ENCODE data around the gene WSCD2. TPM values are rescaled to one million over a fixed set of nuclear protein-coding genes. Genes with fewer than 3 reads are reported as not detected.

The WSCD2 gene
- total and polyA plus RNA-seq, 9 donors, result under 0.01 to 2.6 (median 0.53) TPM; not detected in 1

- WGBS, 3 donors, result 30 to 52% (median 34%) methylated on average over 3 of the region's 3 CpGs
- Histone ChIP-seq H3K4me3 (no peak overlapping the region), H3K9me3 (no peaks in the 10 kb centered on the region), H3K27me3 (no peaks in the 10 kb centered on the region), H3K27ac (no peak overlapping the region), H3K4me1 (ENCODE audit: insufficient read depth) (no peaks in the 10 kb centered on the region), H3K36me3 (no peaks in the 10 kb centered on the region)
- no peak for DNase-seq
- TF ChIP-seq POLR2A (IDR thresholded peaks at IDR 0.05), result no peak
- no peak for TF ChIP-seq EP300 (IDR thresholded peaks at IDR 0.05)
- TF ChIP-seq CTCF (IDR thresholded peaks at IDR 0.05), result no peak
- intact Hi-C loops (cut with DNase I), result no loop called here
These were observed 79.0 kb downstream of the WSCD2 start for GRCh38 chr12:108207791-108208730.

- Histone ChIP-seq H3K27ac (no peak overlapping the region), H3K36me3 (no peaks in the 10 kb centered on the region), H3K4me1 (ENCODE audit: insufficient read depth) (no peaks in the 10 kb centered on the region), H3K27me3 (no peaks in the 10 kb centered on the region), H3K4me3 (no peak overlapping the region), H3K9me3 (no peaks in the 10 kb centered on the region)
- TF ChIP-seq EP300 (IDR thresholded peaks at IDR 0.05), result no peak
- TF ChIP-seq POLR2A (IDR thresholded peaks at IDR 0.05), result no peak
- no peak for TF ChIP-seq CTCF (IDR thresholded peaks at IDR 0.05)
- intact Hi-C loops (cut with DNase I), result no loop called here
- DNase-seq, result no peak
- WGBS, 3 donors, result 84 to 88% (median 86%) methylated on average over 22 of the region's 22 CpGs
These were observed 80.9 kb downstream of the WSCD2 start for GRCh38 chr12:108210001-108210400.

GRCh38 chr12:108211157-108211556 is 82.1 kb downstream of the WSCD2 start:
- no peaks in the 10 kb centered on the region for H3K9me3 ChIP-seq
- no peak overlapping the region for H3K4me3 ChIP-seq
- intact Hi-C loops (cut with DNase I), result no loop called here
- no peaks in the 10 kb centered on the region for H3K4me1 ChIP-seq (ENCODE audit: insufficient read depth)
- TF ChIP-seq EP300 (IDR thresholded peaks at IDR 0.05), result no peak
- no peak overlapping the region for H3K27ac ChIP-seq
- WGBS, 3 donors, result 8 to 28% (median 12%) methylated on average over 2 of the region's 2 CpGs
- H3K36me3 ChIP-seq, result no peaks in the 10 kb centered on the region
- no peak for DNase-seq
- no peaks in the 10 kb centered on the region for H3K27me3 ChIP-seq

GRCh38 chr12:108213871-108214445 is 84.9 kb downstream of the WSCD2 start:
- Histone ChIP-seq H3K4me1 (ENCODE audit: insufficient read depth) (no peaks in the 10 kb centered on the region), H3K9me3 (no peaks in the 10 kb centered on the region), H3K4me3 (no peak overlapping the region), H3K36me3 (no peaks in the 10 kb centered on the region), H3K27ac (no peak overlapping the region), H3K27me3 (no peaks in the 10 kb centered on the region)
- intact Hi-C loops (cut with DNase I), result no loop called here
- WGBS, 3 donors, result 63 to 79% (median 66%) methylated on average over 6 of the region's 6 CpGs
- no peak for DNase-seq
- TF ChIP-seq POLR2A (IDR thresholded peaks at IDR 0.05), result no peak
- TF ChIP-seq CTCF (IDR thresholded peaks at IDR 0.05), result no peak
- TF ChIP-seq EP300 (IDR thresholded peaks at IDR 0.05), result no peak

- Histone ChIP-seq H3K9me3 (no peaks in the 10 kb centered on the region), H3K27ac (no peak overlapping the region), H3K36me3 (no peaks in the 10 kb centered on the region), H3K4me3 (no peak overlapping the region), H3K4me1 (ENCODE audit: insufficient read depth) (no peaks in the 10 kb centered on the region), H3K27me3 (no peaks in the 10 kb centered on the region)
- TF ChIP-seq EP300 (IDR thresholded peaks at IDR 0.05) (no peak), CTCF (IDR thresholded peaks at IDR 0.05) (no peak), POLR2A (IDR thresholded peaks at IDR 0.05) (no peak)
- intact Hi-C loops (cut with DNase I), result no loop called here
- WGBS, 3 donors, result 31 to 33% (median 33%) methylated on average over 4 of the region's 4 CpGs
- no peak for DNase-seq
These were observed 85.4 kb downstream of the WSCD2 start for GRCh38 chr12:108214486-108214885.

Measured in ovary (tissue), 9 donors.